Measurements from ENCODE around the gene ABI3. TPM values are rescaled to one million over a fixed set of nuclear protein-coding genes. Genes with fewer than 3 reads are reported as not detected.

The ABI3 gene
- total RNA-seq: 0.22 TPM in 1 of 2 replicates, not detected in the other

GRCh38 chr17:49210158-49211029 lies at the start of gene ABI3, which contains the start of gene GNGT2:
Gene ABI3 (plus strand): TSS chr17:49210707. CDS start chr17:49210725, 18 bp downstream.
Gene GNGT2 (minus strand): TSS chr17:49210574. CDS start chr17:49207422, 3,152 bp downstream.

GRCh38 chr17:49230636-49231562 lies 20.4 kb downstream of the ABI3 start, which contains the start of gene PHOSPHO1:
Gene PHOSPHO1 (minus strand): TSS chr17:49230787. CDS start chr17:49226691, 4,096 bp downstream.

Other genes with a start within 250 kb of the ABI3 start
- gene GIP, start 242.1 kb upstream of the ABI3 start, total RNA-seq: not detected in 2 replicates
- 0.26 and 0.97 TPM in 2 replicates for gene IGF2BP1, start 213.3 kb upstream of the ABI3 start, total RNA-seq
- gene B4GALNT2, start 77.9 kb upstream of the ABI3 start, total RNA-seq: not detected in 2 replicates
- 0.39 TPM in 1 of 2 replicates, not detected in the other for gene GNGT2, start 133 bp upstream of the ABI3 start, total RNA-seq
- gene PHOSPHO1, start 20.1 kb downstream of the ABI3 start, total RNA-seq: 0.11 TPM in 1 of 2 replicates, not detected in the other
- 25.5 and 27.7 TPM in 2 replicates for gene ZNF652, start 151.5 kb downstream of the ABI3 start, total RNA-seq
- gene PHB1, start 204.2 kb downstream of the ABI3 start, total RNA-seq: 76.1 and 76.2 TPM in 2 replicates

Data from articular chondrocyte of knee joint (primary cell).